ENCODE results near the gene AKR7A2.

Gene AKR7A2

GRCh38 chr1:19311931-19312781 is at the start of gene AKR7A2, which contains the start of gene SLC66A1:
Gene AKR7A2 (minus strand): TSS chr1:19312144. CDS start chr1:19312124, 20 bp downstream.
Gene SLC66A1 (plus strand): TSS chr1:19312326. CDS start chr1:19317678, 5,352 bp downstream.
- peak; percentile 93 for DNase-seq

DNA sequence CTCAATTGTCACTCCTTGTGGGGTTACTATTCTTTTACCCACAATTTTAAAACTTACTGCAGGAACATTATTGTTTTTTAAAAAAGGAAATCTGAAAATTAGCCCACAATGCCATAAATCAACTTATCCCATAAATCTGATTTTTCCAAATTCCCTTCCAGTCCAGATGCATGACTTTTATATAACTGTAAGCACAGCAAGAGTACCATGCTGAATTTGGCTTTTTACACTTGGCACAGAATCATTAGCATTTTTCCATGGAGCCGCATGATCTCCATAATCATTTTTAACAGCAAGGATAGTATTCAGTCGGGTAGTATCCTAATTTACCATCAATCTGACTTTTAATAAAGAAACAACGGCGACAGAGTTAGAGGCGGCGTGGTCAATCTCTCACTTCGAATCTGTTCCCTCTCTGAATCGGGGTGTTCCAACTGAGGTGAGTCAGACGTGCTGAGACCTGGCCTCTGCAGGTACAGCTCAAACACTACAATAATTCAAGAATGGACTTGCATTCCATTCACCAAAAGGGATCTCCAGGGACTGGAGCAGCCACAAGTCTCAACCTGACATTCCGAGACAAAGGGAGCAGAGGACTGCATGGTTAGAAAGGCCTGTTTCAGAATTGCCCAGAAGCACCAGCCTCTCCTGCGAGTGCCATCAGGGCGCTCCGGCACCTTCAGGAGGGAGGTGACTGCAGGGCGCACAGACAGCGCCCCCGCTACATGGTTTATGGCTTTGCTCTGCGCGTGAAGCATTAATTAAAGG is 49.1 kb upstream of the AKR7A2 start:
- DNase-seq = no peak

- DNase-seq = no peak
Observed at GRCh38 chr1:19360432-19360831, 48.5 kb upstream of the AKR7A2 start.

DNA sequence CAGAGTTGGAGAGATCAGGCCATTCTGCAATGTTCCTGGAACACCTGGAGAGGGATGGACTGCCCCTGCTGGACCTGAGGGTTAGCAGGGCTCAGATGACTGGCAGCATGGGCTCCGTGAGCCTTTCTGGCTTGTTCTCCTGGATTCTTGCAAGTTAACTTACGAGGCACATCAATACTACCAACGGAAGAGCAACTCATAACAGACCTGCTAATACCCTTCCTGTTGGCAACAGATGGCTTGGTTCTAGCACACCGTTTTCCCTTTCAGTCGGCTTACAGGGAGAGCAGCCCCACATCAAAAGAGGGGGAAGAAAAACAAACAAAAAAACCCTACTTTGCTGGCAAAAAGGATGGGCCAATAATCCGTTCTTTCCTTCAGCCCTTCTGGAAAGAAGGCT is 48.1 kb upstream of the AKR7A2 start:
- DNase-seq = peak; percentile 54

DNA sequence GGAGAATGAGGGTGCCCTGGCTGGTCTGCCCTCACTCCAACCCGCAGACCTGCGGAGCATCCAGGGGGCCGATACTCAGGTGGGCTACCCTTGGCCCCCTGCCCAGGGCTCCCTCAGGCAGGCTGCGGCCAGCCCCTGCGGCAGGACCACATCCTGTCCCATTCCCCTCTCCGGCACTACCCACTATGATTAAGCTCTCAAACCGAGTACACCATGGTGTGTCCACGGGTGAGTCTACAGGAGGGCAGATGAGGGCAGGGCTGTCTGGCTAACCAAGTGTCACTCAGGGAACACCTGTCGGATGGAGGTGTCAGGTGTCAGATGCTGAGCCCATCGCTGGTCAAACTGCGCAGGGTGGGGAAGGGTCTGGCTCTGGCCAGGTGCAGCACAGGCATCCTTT is 47.4 kb upstream of the AKR7A2 start:
- no peak for DNase-seq

- no peak for DNase-seq
Observed at GRCh38 chr1:19358710-19359109, 46.8 kb upstream of the AKR7A2 start.

- no peak for DNase-seq
Observed at GRCh38 chr1:19357299-19357986, 45.5 kb upstream of the AKR7A2 start.

DNA sequence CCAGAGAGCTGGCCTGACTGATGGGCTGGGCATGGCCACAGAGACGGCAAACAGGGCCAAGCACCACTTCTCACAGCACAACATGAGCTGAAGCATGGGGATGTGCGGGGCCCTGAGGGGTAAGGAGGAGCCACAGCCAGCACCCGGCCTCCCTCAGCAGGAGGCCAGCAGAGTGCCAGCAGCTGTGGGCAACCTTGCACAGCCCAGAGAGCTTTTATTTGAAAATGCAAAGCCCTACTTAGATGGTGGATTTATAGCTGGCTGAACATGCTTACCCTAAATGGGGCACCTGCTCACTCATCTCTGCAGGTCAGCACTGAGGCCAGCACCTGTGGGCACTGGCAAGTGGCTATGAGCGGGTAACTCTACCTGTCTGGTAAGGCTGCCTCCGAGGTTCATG is 44.3 kb upstream of the AKR7A2 start:
- DNase-seq = no peak

GRCh38 chr1:19354531-19354981 is 42.6 kb upstream of the AKR7A2 start:
- no peak for DNase-seq

DNA sequence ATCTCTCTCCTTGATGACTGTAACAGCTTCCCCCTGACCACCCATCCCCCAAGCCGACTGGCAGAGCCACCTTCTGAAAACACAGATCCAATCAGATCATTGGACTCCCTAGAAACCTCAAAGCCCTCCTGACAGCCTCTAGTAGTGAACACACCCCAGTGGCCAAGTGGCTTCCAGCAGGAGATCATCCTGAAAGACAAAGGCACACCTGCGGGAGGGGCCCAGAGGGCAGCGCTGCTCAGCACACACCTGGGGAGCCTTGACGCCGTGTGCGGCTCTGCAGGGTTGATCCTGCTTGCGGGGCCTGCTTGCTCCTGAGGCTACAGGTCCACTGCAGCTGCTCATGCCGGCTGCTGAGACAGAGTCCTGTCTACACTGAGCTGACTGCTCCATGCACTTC is 41.7 kb upstream of the AKR7A2 start:
- DNase-seq = no peak

DNA sequence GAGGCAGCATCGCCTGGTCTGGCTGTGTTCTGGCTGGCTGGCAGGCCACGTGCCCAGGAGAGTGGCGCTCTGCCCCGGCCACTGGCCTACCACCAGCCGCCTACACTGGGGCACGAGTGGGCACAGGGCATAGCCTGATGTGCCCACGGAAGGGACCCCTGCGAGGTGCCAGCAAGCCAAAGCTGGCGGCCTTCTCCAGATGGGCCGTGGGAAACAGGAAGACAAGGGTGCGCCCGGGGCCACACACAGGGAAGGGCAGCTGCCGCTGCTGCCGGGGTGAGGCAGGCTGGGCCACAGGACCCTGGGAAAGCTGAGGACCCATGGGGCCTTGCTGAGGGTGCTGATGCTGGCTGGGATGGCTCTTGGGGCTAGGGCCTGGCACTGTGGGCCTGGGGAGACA is 40.9 kb upstream of the AKR7A2 start:
- DNase-seq = no peak

- no peak for DNase-seq
Observed at GRCh38 chr1:19351873-19352272, 39.9 kb upstream of the AKR7A2 start.

DNA sequence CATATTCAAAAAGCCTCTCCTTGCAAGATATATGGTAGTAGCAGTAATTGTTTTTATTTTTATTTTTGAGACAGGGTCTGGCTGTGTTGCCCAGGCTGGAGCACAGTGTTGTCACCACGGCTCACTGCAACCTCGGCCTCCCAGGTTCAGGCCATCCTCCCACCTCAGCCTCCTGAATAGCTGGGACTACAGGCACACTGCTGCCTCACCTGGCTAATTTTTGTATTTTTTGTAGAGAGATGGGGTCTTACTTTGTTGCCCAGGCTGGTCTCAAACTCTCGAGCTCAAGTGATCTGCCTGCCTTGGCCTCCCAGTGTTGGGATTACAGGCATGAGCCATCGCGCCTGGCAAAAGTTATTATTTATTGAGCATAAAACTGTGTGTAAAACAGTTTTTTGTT is 38.6 kb upstream of the AKR7A2 start:
- DNase-seq = no peak

DNA sequence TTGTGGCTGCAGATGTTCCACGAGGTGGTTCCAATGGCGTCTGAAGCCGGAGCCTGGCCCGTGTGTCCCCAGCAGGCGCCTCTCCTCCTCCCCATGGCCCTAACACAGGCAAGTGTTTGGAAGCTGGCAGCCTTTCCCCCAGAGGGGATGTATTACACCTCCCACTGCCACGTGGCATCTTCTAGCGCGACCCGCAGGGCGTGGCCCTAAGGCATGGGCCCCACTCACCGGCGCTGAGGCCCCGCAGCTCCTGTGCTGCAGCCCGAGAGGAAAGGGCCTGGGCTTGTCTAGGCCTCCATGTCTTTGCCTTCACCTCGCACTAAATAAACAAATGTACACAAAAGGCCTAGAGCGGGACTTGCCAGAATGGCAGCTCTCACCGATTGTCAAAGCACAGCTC is 38.1 kb upstream of the AKR7A2 start:
- no peak for DNase-seq

DNA sequence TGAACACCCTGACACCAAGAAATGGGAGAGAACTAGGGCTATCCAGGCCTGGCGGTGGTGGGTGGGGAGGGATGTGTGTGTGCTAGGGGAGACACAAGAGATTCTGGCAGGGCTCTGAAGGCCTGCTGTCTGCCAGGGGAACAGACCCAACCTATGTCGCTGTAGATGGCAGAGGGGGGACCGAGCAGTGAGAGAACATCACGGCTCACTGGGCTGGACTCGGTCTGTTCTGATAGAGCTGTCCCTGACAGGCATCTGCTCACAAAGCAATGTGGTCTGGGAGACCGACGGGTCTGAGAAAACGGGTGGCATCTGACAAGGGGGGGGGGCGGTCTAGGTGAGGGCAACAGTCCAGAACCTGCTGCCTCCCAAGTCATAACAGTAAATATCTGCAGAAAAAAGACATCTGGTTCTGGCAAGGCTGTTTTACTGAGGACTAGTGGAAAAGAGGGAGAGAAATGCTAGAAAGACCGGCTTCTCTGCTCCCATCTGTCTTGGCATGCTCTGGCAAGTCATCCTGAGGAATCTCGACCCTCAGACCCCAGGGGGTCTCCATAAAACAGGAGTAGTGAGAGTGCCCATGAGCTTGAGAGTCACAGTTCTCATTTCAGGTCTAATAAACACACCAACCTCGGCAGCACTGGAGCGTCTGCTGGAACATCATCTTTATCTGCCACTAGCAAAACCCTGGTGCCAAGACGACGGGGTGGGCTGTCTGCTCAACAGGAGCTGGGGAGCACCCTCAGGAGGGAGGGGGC is 36.7 kb upstream of the AKR7A2 start:
- DNase-seq = no peak

DNA sequence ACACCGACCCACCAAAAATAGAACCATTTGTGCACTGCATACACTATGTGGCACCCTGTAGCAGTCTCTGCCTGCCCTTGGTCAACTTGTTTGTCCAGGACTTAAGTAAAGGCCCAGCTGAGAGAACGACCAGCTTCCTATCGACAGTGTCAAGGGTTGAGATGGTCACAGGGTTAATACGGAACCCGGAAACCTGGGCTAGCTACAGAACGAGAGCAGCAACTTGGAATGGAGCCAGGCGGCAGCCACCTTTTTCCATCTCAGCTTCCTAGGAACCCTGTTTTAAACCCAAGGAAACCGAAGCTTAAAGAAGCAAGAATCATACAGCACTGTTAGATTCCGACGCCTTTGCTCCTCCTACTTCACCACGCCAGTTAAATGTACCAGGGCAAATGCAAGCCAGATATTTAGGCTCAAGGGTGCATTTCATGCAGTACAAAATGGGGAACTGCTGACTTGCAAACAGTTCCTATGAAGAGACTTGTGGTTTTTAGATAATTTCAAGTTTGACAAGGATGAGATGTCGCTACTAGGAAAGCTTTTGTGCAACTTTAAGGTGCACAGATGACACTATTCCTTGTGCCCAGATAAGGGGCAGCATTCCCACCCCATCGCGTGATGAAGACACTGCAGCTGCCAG is 35.7 kb upstream of the AKR7A2 start:
- no peak for DNase-seq

DNA sequence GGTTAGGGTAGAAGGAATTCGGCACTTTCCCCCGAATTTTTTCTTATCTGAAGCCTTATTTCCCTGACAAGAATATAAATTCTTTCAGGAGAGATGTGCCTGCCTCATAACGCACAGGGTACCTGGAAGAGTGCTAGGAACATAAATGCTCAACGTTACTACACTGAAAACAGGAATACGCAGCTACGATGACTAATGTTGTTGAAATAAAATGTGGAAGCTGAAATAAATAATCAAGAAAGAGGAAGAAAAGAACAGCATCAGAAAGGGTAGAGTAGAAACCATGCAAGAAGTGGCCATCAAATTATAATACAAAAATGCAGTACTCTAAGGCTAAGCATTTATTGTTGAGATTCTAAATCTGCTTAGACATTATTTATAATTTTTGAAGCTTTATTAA is 34.1 kb upstream of the AKR7A2 start:
- DNase-seq = no peak

- no peak for DNase-seq
Observed at GRCh38 chr1:19345391-19345790, 33.4 kb upstream of the AKR7A2 start.

GRCh38 chr1:19344831-19345230 is 32.9 kb upstream of the AKR7A2 start:
- no peak for DNase-seq

DNA sequence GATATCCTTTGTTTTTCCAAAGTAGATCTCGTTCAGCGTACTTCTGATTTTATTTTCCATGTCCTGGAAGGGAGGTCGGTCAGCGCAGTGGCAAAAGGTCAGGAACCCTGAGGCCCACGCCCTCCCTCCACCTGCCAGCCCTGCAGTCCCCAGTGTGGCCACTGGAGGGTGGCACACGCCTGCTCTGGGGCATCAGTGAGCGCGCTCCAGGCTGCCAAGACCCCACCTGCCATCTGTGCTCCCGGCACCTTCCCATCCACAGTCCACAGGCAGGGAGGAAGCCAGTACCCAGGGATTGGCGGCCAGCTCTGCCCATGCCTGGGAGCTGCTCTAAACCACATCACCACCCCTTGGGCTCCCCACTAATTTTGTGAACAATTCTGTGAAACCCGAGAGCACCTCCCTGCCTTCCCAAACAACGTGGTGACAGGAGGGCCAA is 32.4 kb upstream of the AKR7A2 start:
- peak; percentile 49 for DNase-seq

DNA sequence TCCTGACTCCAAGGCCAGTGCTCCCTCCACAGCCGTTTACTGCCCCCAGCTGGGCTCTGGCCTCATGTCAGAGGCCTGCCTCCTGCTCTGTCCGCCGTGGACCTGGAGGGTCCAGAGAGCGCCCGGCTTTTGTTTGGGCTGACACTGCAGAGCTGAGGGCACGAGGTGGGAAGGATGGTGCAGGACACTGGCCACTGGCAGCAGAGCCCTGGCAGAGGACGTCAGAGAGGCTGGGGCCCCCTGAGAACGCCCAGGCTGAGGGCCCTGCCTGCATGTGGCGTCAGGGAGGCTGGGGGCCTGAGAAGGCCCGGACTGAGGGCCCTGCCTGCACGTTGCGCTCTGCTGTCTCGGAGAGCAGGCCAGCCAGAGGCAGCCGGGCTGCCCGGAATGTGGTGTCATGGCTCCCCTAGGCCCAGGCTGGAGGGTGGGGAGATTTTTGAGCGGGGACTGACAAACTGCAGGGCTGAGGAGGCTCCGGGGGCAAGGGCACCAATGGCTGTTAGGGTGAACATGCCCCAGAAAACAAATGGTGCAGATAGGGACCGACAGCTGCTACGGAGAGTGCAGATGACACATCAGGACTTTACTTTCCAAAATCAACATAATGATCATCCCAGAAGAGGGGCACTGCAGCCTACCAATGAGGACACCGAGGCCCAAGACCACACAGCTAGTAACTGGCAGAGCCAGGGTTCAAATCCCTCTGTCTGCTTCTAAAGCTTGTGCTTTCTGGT is 31.8 kb upstream of the AKR7A2 start:
- no peak for DNase-seq

All from activated CD4-positive, alpha-beta T cell treated with anti-CD3 and anti-CD28 coated beads, Interleukin-2, Interleukin-6, amounts not matched to agents 100 ng/mL and 50 ng/mL, durations not matched to agents 16 hours and 8 hours (primary cell).